ENCODE measurements around the gene SLC25A4. TPM values are rescaled to one million over a fixed set of nuclear protein-coding genes. Genes with fewer than 3 reads are reported as not detected.

The SLC25A4 gene
- total and polyA plus RNA-seq, 2 of the 13 experiments (the other 11 are each of a cell fraction or from before 2014, with no cell fraction given): 30.3 to 42.1 TPM

DNA sequence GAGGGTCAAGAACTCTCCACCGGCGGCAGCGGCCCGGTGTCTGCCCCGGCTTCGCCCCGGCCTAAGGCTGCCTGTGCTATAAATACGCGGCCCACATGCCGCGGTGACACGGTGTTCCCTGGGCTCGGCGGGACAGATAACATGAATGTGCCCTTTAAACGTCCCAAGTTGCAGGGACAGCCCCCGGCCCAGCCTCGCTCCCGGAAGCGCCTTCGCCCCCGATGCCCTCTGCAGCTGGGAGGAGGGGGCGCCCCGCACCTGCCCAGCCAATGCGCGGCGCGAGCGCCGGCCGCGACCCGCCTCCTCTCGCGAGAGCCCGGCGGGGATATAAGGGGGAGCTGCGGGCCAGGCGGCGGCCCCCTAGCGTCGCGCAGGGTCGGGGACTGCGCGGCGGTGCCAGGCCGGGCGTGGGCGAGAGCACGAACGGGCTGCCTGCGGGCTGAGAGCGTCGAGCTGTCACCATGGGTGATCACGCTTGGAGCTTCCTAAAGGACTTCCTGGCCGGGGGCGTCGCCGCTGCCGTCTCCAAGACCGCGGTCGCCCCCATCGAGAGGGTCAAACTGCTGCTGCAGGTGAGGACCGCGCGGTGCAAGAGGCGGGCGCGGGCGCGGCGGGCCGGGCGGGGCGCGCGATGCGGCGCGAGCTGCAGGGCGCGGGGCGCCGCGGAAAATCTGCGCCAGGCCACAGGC, at the start of gene SLC25A4 (continued):
- TF ChIP-seq ZNF780A (CRISPR knock-in tag; IDR thresholded peaks at IDR 0.05) (no peak), ETV5 (CRISPR knock-in tag; IDR thresholded peaks at IDR 0.05; ENCODE audit: borderline replicate concordance) (peak; percentile 88), DNMT1 (CRISPR knock-in tag; IDR thresholded peaks at IDR 0.05) (peak; percentile 85; the same call in 1 of the 2 replicates), NBN (conservative IDR thresholded peaks at IDR 0.05) (no peak), ZNF274 (CRISPR knock-in tag; IDR thresholded peaks at IDR 0.05) (peak; percentile 58; the same call in 1 of the 2 replicates), ZNF839 (CRISPR knock-in tag; IDR thresholded peaks at IDR 0.05; ENCODE audit: borderline replicate concordance) (peak; percentile 80; the same call in 1 of the 2 replicates), ZNF180 (CRISPR knock-in tag; IDR thresholded peaks at IDR 0.05; ENCODE audit: borderline replicate concordance, low read depth) (peak; percentile 91), ZNF724P (CRISPR knock-in tag; IDR thresholded peaks at IDR 0.05; ENCODE audit: borderline replicate concordance) (peak; percentile 63; the same call in 1 of the 2 replicates), ZNF652 (CRISPR knock-in tag; IDR thresholded peaks at IDR 0.05; ENCODE audit: borderline replicate concordance, low read depth) (no peak), MED8 (CRISPR knock-in tag; IDR thresholded peaks at IDR 0.05; ENCODE audit: insufficient replicate concordance) (peak; percentile 23), ZNF879 (CRISPR knock-in tag; IDR thresholded peaks at IDR 0.05) (no peak)
- TF ChIP-seq, protein P1, sequence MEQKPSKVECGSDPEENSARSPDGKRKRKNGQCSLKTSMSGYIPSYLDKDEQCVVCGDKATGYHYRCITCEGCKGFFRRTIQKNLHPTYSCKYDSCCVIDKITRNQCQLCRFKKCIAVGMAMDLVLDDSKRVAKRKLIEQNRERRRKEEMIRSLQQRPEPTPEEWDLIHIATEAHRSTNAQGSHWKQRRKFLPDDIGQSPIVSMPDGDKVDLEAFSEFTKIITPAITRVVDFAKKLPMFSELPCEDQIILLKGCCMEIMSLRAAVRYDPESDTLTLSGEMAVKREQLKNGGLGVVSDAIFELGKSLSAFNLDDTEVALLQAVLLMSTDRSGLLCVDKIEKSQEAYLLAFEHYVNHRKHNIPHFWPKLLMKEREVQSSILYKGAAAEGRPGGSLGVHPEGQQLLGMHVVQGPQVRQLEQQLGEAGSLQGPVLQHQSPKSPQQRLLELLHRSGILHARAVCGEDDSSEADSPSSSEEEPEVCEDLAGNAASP (CRISPR knock-in tag; IDR thresholded peaks at IDR 0.05; ENCODE audit: borderline replicate concordance): peak; percentile 86
- TF ChIP-seq, protein P2, sequence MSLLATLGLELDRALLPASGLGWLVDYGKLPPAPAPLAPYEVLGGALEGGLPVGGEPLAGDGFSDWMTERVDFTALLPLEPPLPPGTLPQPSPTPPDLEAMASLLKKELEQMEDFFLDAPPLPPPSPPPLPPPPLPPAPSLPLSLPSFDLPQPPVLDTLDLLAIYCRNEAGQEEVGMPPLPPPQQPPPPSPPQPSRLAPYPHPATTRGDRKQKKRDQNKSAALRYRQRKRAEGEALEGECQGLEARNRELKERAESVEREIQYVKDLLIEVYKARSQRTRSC (CRISPR knock-in tag; IDR thresholded peaks at IDR 0.05; ENCODE audit: low read depth): no peak
- TF ChIP-seq, protein P3, sequence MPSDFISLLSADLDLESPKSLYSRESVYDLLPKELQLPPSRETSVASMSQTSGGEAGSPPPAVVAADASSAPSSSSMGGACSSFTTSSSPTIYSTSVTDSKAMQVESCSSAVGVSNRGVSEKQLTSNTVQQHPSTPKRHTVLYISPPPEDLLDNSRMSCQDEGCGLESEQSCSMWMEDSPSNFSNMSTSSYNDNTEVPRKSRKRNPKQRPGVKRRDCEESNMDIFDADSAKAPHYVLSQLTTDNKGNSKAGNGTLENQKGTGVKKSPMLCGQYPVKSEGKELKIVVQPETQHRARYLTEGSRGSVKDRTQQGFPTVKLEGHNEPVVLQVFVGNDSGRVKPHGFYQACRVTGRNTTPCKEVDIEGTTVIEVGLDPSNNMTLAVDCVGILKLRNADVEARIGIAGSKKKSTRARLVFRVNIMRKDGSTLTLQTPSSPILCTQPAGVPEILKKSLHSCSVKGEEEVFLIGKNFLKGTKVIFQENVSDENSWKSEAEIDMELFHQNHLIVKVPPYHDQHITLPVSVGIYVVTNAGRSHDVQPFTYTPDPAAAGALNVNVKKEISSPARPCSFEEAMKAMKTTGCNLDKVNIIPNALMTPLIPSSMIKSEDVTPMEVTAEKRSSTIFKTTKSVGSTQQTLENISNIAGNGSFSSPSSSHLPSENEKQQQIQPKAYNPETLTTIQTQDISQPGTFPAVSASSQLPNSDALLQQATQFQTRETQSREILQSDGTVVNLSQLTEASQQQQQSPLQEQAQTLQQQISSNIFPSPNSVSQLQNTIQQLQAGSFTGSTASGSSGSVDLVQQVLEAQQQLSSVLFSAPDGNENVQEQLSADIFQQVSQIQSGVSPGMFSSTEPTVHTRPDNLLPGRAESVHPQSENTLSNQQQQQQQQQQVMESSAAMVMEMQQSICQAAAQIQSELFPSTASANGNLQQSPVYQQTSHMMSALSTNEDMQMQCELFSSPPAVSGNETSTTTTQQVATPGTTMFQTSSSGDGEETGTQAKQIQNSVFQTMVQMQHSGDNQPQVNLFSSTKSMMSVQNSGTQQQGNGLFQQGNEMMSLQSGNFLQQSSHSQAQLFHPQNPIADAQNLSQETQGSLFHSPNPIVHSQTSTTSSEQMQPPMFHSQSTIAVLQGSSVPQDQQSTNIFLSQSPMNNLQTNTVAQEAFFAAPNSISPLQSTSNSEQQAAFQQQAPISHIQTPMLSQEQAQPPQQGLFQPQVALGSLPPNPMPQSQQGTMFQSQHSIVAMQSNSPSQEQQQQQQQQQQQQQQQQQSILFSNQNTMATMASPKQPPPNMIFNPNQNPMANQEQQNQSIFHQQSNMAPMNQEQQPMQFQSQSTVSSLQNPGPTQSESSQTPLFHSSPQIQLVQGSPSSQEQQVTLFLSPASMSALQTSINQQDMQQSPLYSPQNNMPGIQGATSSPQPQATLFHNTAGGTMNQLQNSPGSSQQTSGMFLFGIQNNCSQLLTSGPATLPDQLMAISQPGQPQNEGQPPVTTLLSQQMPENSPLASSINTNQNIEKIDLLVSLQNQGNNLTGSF (CRISPR knock-in tag; IDR thresholded peaks at IDR 0.05): no peak
- TF ChIP-seq, protein P4, sequence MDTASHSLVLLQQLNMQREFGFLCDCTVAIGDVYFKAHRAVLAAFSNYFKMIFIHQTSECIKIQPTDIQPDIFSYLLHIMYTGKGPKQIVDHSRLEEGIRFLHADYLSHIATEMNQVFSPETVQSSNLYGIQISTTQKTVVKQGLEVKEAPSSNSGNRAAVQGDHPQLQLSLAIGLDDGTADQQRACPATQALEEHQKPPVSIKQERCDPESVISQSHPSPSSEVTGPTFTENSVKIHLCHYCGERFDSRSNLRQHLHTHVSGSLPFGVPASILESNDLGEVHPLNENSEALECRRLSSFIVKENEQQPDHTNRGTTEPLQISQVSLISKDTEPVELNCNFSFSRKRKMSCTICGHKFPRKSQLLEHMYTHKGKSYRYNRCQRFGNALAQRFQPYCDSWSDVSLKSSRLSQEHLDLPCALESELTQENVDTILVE (CRISPR knock-in tag; IDR thresholded peaks at IDR 0.05): 0 out of 2 replicates have a peak, but pooled peaks have one; percentile 0
- TF ChIP-seq, protein P5, sequence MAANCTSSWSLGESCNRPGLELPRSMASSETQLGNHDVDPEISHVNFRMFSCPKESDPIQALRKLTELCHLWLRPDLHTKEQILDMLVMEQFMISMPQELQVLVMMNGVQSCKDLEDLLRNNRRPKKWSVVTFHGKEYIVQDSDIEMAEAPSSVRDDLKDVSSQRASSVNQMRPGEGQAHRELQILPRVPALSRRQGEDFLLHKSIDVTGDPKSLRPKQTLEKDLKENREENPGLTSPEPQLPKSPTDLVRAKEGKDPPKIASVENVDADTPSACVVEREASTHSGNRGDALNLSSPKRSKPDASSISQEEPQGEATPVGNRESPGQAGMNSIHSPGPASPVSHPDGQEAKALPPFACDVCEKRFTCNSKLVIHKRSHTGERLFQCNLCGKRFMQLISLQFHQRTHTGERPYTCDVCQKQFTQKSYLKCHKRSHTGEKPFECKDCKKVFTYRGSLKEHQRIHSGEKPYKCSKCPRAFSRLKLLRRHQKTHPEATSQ (CRISPR knock-in tag; IDR thresholded peaks at IDR 0.05; ENCODE audit: borderline replicate concordance): peak; percentile 96; the same call in 1 of the 2 replicates
